RWPE2 (cell line): ENCODE measurements around the gene INO80.

Experiments
- ATAC-seq: fragments of 200-7000 bp; cut with Tn5 transposase; 3 replicates; pipeline ENCODE4 v1.9.1; 2021; ENCODE audit warnings: low read depth
- DNase-seq: peaks from one replicate; pipeline ENCODE4 v3.0.0-alpha.2; 2020; ENCODE audit warnings: low spot score
- H3K27ac ChIP-seq: fragments of 450-650 bp; 2 replicates; pipeline ENCODE4 v1.5.1; 2017; ENCODE audit warnings: mild to moderate bottlenecking; ENCODE audit not compliant: poor library complexity, severe bottlenecking
- H3K27me3 ChIP-seq: fragments of 250-450 bp; sonication (Bioruptor Pico); 2 replicates; pipeline ENCODE4 v1.5.1; 2021; ENCODE audit warnings: mild to moderate bottlenecking, moderate library complexity; ENCODE audit not compliant: insufficient read depth, poor library complexity, severe bottlenecking
- H3K36me3 ChIP-seq: fragments of 250-450 bp; sonication (Bioruptor Pico); 2 replicates; pipeline ENCODE4 v1.5.1; 2020; ENCODE audit warnings: low read depth, mild to moderate bottlenecking, moderate library complexity
- H3K4me1 ChIP-seq: fragments of 250-450 bp; sonication (Bioruptor Pico); 2 replicates; pipeline ENCODE4 v1.5.1; 2021; ENCODE audit warnings: mild to moderate bottlenecking, moderate library complexity; ENCODE audit not compliant: insufficient read depth, poor library complexity, severe bottlenecking
- H3K4me3 ChIP-seq: fragments of 250-450 bp; sonication (Bioruptor Pico); 2 replicates; pipeline ENCODE4 v1.5.1; 2021; ENCODE audit warnings: mild to moderate bottlenecking, moderate library complexity; ENCODE audit not compliant: severe bottlenecking
- H3K9me3 ChIP-seq: fragments of 250-450 bp; sonication (Bioruptor Pico); 2 replicates; pipeline ENCODE4 v1.5.1; 2021; ENCODE audit warnings: mild to moderate bottlenecking, moderate library complexity; ENCODE audit not compliant: severe bottlenecking
- TF ChIP-seq, protein P1 (sequence below): fragments of 450-650 bp; IDR thresholded peaks from one replicate; pipeline ENCODE4 v1.5.1; 2017; ENCODE audit warnings: mild to moderate bottlenecking, moderate library complexity; ENCODE audit not compliant: poor library complexity, severe bottlenecking

The INO80 gene

DNA sequence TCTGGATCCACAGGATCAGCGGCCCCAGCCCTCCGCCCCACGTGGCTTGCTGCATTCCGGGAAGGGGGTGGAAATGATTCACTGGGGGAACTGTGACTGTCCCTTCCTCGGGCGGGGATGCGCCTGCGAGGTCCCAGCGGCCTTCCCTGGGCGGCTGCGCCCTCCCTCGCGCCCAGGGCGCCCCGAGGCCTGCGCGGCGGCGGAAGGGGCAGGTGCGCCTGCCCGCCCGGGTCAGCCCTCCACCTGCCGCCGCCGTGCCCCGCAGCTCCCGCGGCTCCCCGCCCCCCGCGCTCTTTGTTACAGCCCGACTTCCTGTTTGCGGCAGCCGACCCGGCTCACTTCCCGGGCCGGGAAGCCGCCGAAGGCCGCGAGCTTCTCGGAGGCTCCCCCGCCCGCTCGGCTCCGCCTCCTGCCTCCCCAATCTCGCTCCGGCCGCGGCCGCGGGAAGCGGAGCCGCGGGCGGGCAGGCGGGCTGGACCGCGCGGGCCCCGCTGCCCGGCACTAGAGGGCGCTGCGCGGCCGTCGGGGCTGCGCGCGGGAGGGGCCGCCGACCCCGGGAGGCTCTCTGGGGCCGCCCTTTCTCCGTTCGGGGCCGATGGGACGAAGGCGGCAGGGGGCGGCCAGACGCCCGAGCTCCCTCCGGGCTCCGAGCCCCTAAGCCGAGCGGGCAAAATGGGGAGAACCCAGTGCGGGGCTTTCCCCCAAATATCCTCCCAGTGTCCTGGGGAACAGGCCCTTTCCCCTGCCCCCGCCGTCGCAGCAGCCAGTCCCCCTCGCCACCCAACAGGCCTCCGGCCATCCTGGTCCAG is 174.3 kb downstream of the INO80 start:
- DNase-seq (peak; percentile 77), ATAC-seq (peak; percentile 76)
- H3K9me3 ChIP-seq: no peaks in the 10 kb centered on the region
- no peaks in the 10 kb centered on the region for H3K36me3 ChIP-seq
- H3K27ac ChIP-seq: peak overlapping the region; percentile 1
- TF ChIP-seq, protein P1, sequence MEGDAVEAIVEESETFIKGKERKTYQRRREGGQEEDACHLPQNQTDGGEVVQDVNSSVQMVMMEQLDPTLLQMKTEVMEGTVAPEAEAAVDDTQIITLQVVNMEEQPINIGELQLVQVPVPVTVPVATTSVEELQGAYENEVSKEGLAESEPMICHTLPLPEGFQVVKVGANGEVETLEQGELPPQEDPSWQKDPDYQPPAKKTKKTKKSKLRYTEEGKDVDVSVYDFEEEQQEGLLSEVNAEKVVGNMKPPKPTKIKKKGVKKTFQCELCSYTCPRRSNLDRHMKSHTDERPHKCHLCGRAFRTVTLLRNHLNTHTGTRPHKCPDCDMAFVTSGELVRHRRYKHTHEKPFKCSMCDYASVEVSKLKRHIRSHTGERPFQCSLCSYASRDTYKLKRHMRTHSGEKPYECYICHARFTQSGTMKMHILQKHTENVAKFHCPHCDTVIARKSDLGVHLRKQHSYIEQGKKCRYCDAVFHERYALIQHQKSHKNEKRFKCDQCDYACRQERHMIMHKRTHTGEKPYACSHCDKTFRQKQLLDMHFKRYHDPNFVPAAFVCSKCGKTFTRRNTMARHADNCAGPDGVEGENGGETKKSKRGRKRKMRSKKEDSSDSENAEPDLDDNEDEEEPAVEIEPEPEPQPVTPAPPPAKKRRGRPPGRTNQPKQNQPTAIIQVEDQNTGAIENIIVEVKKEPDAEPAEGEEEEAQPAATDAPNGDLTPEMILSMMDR: peak; percentile 100
- no peaks in the 10 kb centered on the region for H3K4me1 ChIP-seq
- peak overlapping the region; percentile 45 for H3K4me3 ChIP-seq
- H3K27me3 ChIP-seq: no peaks in the 10 kb centered on the region

DNA sequence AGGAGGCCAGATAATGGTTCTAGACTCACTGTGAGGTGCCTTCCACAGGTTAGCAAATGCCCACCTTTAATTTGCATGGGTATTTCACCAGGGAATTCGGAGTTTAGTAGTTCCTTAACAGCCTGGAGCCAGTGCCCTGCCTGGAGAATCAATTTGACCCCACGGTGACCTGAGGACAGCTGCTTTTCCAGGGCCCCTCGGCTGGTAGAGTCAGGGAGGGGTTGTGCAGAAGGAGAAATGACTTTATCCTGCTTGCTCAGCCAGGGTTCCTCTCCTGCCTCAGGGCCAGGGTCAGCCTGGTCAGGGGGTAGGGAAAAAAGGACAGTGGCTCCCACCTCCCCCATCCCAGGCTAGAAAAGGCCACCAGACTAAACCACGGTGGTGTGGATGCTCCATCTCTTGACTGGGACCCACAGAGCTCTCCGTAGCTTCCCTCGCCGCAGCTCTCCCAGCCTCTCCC is 175.0 kb downstream of the INO80 start:
- Histone ChIP-seq H3K4me1 (no peaks in the 10 kb centered on the region), H3K4me3 (peak overlapping the region; percentile 45), H3K36me3 (no peaks in the 10 kb centered on the region), H3K27me3 (no peaks in the 10 kb centered on the region), H3K9me3 (no peaks in the 10 kb centered on the region), H3K27ac (peak overlapping the region; percentile 1)
- ATAC-seq (no peak), DNase-seq (no peak)
- TF ChIP-seq, protein P1: no peak

GRCh38 chr15:40940296-40940801 is 175.7 kb downstream of the INO80 start:
- TF ChIP-seq, protein P1: no peak
- no peak overlapping the region for H3K27ac ChIP-seq
- no peak for ATAC-seq
- no peaks in the 10 kb centered on the region for H3K9me3 ChIP-seq
- H3K4me1 ChIP-seq: no peaks in the 10 kb centered on the region
- no peak overlapping the region for H3K4me3 ChIP-seq
- no peaks in the 10 kb centered on the region for H3K27me3 ChIP-seq
- DNase-seq: peak; percentile 70
- no peaks in the 10 kb centered on the region for H3K36me3 ChIP-seq

- H3K36me3 ChIP-seq: no peaks in the 10 kb centered on the region
- TF ChIP-seq, protein P1: no peak
- H3K4me1 ChIP-seq: no peaks in the 10 kb centered on the region
- no peaks in the 10 kb centered on the region for H3K9me3 ChIP-seq
- DNase-seq: peak; percentile 73
- no peak overlapping the region for H3K27ac ChIP-seq
- no peaks in the 10 kb centered on the region for H3K27me3 ChIP-seq
- no peak overlapping the region for H3K4me3 ChIP-seq
- ATAC-seq: no peak
These were observed 177.6 kb downstream of the INO80 start for GRCh38 chr15:40938536-40938870.
